Panc1 (cell line): ENCODE measurements around the gene OTC. TPM values are rescaled to one million over a fixed set of nuclear protein-coding genes. Genes with fewer than 3 reads are reported as not detected.

ENCODE experiments used
- ATAC-seq: fragments of 200-7000 bp; cut with Tn5 transposase; 2 replicates; pipeline ENCODE4 v1.9.1; 2020; ENCODE audit warnings: mild to moderate bottlenecking, moderate library complexity
- BruUV-seq: library from RNA; stranded (reverse); fragments of 400-500 nt; replicated peaks from 2 replicates; lab custom pipeline; 2021; lab: Mats Ljungman, UMichigan
- CTCF ChIA-PET: fragments of 300-600 bp; sonication (Branson Sonifier 250); formaldehyde crosslinking; loops from one replicate; lab custom pipeline; 2022; ENCODE audit warnings: antibody characterized with exemption; lab: Charles Lee
- POLR2A ChIA-PET: fragments of 300-600 bp; sonication (Branson Sonifier 250); formaldehyde crosslinking; loops from one replicate; lab custom pipeline; 2022; ENCODE audit warnings: antibody characterized with exemption; lab: Charles Lee
- DNase-seq: peaks from one replicate; pipeline ENCODE4 v3.0.0-alpha.2; 2010; ENCODE audit warnings: low read depth, low spot score
- H3K27ac ChIP-seq: 2 replicates; pipeline ENCODE4 v1.5.1; 2011; ENCODE audit warnings: mild to moderate bottlenecking, low read length, inconsistent platforms
- H3K27me3 ChIP-seq: fragments of 200-500 bp; sonication (Bioruptor generic); 2 replicates; pipeline ENCODE4 v1.6.0; 2014; ENCODE audit warnings: low read length, inconsistent platforms; ENCODE audit not compliant: control insufficient read depth, insufficient read depth
- H3K36me3 ChIP-seq: fragments of 200-500 bp; sonication (Bioruptor generic); 2 replicates; pipeline ENCODE4 v1.5.1; 2014; ENCODE audit warnings: inconsistent platforms, mild to moderate bottlenecking, low read length, moderate library complexity; ENCODE audit not compliant: control insufficient read depth, insufficient read depth
- H3K4me1 ChIP-seq: 2 replicates; pipeline ENCODE4 v1.5.1; 2011; ENCODE audit warnings: inconsistent platforms, mild to moderate bottlenecking, low read length, moderate library complexity; ENCODE audit not compliant: control insufficient read depth, insufficient read depth
- H3K4me3 ChIP-seq, 2 experiments: 2 replicates each; pipeline ENCODE4 v1.5.1; 2011 to 2012; ENCODE audit warnings: low read depth in 2 of 2, low read length in 2 of 2, mild to moderate bottlenecking in 2 of 2, inconsistent platforms in 1 of 2, moderate library complexity in 1 of 2
- H3K9me3 ChIP-seq: fragments of 200-500 bp; sonication (Bioruptor generic); 2 replicates; pipeline ENCODE4 v1.5.1; 2014; ENCODE audit warnings: low read depth, mild to moderate bottlenecking, inconsistent platforms, low read length, moderate library complexity; ENCODE audit not compliant: control insufficient read depth, insufficient read depth
- CTCF ChIP-seq: fragments of 450-650 bp; IDR thresholded peaks from 2 replicates; pipeline ENCODE4 v1.5.1; 2017; ENCODE audit warnings: mild to moderate bottlenecking
- POLR2AphosphoS5 ChIP-seq: IDR thresholded peaks from 2 replicates; pipeline ENCODE4 v1.6.1; 2012; ENCODE audit warnings: mild to moderate bottlenecking, low read depth, low read length, moderate library complexity
- REST ChIP-seq, 2 experiments: IDR thresholded peaks; 2 replicates each; pipeline ENCODE4 v1.6.1; 2011 to 2012; ENCODE audit warnings: low read depth in 2 of 2, control low read depth in 1 of 2, low read length in 1 of 2, mild to moderate bottlenecking in 1 of 2, moderate library complexity in 1 of 2; ENCODE audit not compliant: insufficient read depth in 1 of 2
- SIN3A ChIP-seq: IDR thresholded peaks from 2 replicates; pipeline ENCODE4 v1.6.1; 2012; ENCODE audit warnings: low read depth, mild to moderate bottlenecking, low read length, moderate library complexity, borderline replicate concordance; ENCODE audit not compliant: insufficient read depth
- TCF7L2 ChIP-seq: IDR thresholded peaks from 2 replicates; pipeline ENCODE4 v1.6.1; 2011; ENCODE audit warnings: mild to moderate bottlenecking, low read depth, low read length, inconsistent platforms
- in situ Hi-C: cut with HindIII; loops from 2 replicates; pipeline ENCODE4 v1.10.0; 2016; ENCODE audit warnings: low sequenced_read_pairs, low pct_unique_long_range_greater_than_20kb
- intact Hi-C: fragments of 100-400 bp; cut with micrococcal nuclease; formaldehyde crosslinking; loops from one replicate; pipeline ENCODE4 v1.10.0; 2022; ENCODE audit not compliant: unreplicated experiment
- total RNA-seq: library from RNA; stranded (reverse); gene quantifications from one replicate; pipeline ENCODE4 v1.2.1, GENCODE V29; 2021; ENCODE audit not compliant: unreplicated experiment

The OTC gene
- total RNA-seq, 1 experiment from 2014 or later = not detected

- no peaks in the 10 kb centered on the region for H3K36me3 ChIP-seq
- POLR2A ChIA-PET = no interaction called here
- no peak overlapping the region for H3K4me3 ChIP-seq
- DNase-seq (no peak), ATAC-seq (no peak)
- H3K4me1 ChIP-seq = no peaks in the 10 kb centered on the region
- H3K27ac ChIP-seq = no peak overlapping the region
- CTCF ChIA-PET = no interaction called here
- H3K9me3 ChIP-seq = no peaks in the 10 kb centered on the region
- in situ Hi-C loops = no loop called here
- no peak for TF ChIP-seq REST (IDR thresholded peaks at IDR 0.05; ENCODE audit: insufficient read depth in 1 of 2, low read depth in 2 of 2, low read length in 1 of 2)
- TF ChIP-seq TCF7L2 = no peak
- TF ChIP-seq CTCF = no peak
- no peak for TF ChIP-seq POLR2AphosphoS5
- TF ChIP-seq SIN3A = no peak
- intact Hi-C loops = no loop called here
- H3K27me3 ChIP-seq = no peaks in the 10 kb centered on the region
- BruUV-seq = no TSS peak
These were observed 5.3 kb upstream of the OTC start for GRCh38 chrX:38347136-38347535.

- no peaks in the 10 kb centered on the region for H3K27me3 ChIP-seq
- H3K27ac ChIP-seq = no peak overlapping the region
- CTCF ChIA-PET = no interaction called here
- DNase-seq (no peak), ATAC-seq (no peak)
- no peak overlapping the region for H3K4me3 ChIP-seq
- no peaks in the 10 kb centered on the region for H3K36me3 ChIP-seq
- no TSS peak for BruUV-seq
- in situ Hi-C loops = no loop called here
- intact Hi-C loops = no loop called here
- H3K4me1 ChIP-seq = no peaks in the 10 kb centered on the region
- TF ChIP-seq TCF7L2 (no peak), REST (IDR thresholded peaks at IDR 0.05; ENCODE audit: insufficient read depth in 1 of 2, low read depth in 2 of 2, low read length in 1 of 2) (no peak), POLR2AphosphoS5 (no peak), SIN3A (no peak), CTCF (no peak)
- no peaks in the 10 kb centered on the region for H3K9me3 ChIP-seq
- POLR2A ChIA-PET = no interaction called here
These were observed 1.1 kb upstream of the OTC start for GRCh38 chrX:38351346-38351745.
